Esophagus muscularis mucosa (tissue), 4 donors: ENCODE results near the gene DCTN3.

Experiments
- EP300 ChIP-seq: sonication (generic); formaldehyde crosslinking; IDR thresholded peaks from one replicate; pipeline ENCODE4 v1.6.1; 2017; ENCODE audit warnings: antibody characterized with exemption
- POLR2A ChIP-seq: fragments of 450-650 bp; IDR thresholded peaks from one replicate; pipeline ENCODE4 v1.6.1; 2017; ENCODE audit warnings: antibody characterized with exemption, moderate library complexity, mild to moderate bottlenecking, low read depth
- POLR2AphosphoS5 ChIP-seq, 2 donors: sonication (generic); formaldehyde crosslinking; IDR thresholded peaks; one replicate each; pipeline ENCODE4 v1.6.1; 2017; ENCODE audit warnings: antibody characterized with exemption in 2 of 2
- TF ChIP-seq, protein P1 (sequence below), 3 experiments: fragments of 200-600 bp in 2 of 3; fragments of 450-650 bp in 1 of 3; sonication (generic) in 2 of 3; IDR thresholded peaks; one replicate each; pipeline ENCODE4 v1.5.1; 2017 to 2019; ENCODE audit warnings: antibody characterized with exemption in 3 of 3, mild to moderate bottlenecking in 2 of 3, moderate library complexity in 1 of 3

DNA sequence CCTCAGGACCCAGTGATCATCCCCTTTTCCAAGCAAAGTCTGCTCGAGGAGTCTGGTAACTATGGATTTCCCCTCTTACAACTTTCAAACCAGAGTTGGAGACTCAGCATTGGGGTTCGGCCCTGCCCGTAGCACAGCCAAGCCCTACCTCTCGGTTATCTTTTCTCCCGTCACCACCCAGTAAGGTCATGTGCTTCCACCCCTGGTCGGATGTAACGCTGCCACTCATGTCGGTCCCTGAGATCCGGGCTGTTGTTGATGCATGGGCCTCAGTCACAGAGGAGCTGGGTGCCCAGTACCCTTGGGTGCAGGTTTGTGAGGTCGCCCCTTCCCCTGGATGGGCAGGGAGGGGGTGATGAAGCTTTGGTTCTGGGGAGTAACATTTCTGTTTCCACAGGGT, 27.4 kb upstream of the DCTN3 start:
- TF ChIP-seq POLR2A = no peak
- TF ChIP-seq, protein P1, sequence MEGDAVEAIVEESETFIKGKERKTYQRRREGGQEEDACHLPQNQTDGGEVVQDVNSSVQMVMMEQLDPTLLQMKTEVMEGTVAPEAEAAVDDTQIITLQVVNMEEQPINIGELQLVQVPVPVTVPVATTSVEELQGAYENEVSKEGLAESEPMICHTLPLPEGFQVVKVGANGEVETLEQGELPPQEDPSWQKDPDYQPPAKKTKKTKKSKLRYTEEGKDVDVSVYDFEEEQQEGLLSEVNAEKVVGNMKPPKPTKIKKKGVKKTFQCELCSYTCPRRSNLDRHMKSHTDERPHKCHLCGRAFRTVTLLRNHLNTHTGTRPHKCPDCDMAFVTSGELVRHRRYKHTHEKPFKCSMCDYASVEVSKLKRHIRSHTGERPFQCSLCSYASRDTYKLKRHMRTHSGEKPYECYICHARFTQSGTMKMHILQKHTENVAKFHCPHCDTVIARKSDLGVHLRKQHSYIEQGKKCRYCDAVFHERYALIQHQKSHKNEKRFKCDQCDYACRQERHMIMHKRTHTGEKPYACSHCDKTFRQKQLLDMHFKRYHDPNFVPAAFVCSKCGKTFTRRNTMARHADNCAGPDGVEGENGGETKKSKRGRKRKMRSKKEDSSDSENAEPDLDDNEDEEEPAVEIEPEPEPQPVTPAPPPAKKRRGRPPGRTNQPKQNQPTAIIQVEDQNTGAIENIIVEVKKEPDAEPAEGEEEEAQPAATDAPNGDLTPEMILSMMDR (IDR thresholded peaks at IDR 0.05) = no peak
- TF ChIP-seq EP300 = no peak
- no peak for TF ChIP-seq POLR2AphosphoS5 (IDR thresholded peaks at IDR 0.05)
